Astrocyte of the spinal cord (primary cell): ENCODE data around the gene CUL1.

Experiments
- DNase-seq: peaks from one replicate; pipeline ENCODE4 v3.0.0; 2011; ENCODE audit warnings: low read depth, low spot score
- H3K4me3 ChIP-seq: 2 replicates; pipeline ENCODE4 v1.5.1; 2011; ENCODE audit warnings: low read depth, mild to moderate bottlenecking, low read length, moderate library complexity
- CTCF ChIP-seq: IDR thresholded peaks from 2 replicates; pipeline ENCODE4 v1.5.1; 2012; ENCODE audit warnings: low read depth, mild to moderate bottlenecking, low read length, inconsistent platforms
- in situ Hi-C: cut with HindIII; loops from 2 replicates; pipeline ENCODE4 v1.10.0; 2017; ENCODE audit warnings: low sequenced_read_pairs

CUL1 gene

GRCh38 chr7:148799893-148800555 lies 101.3 kb downstream of the CUL1 start:
- no peak for DNase-seq
- no peak overlapping the region for H3K4me3 ChIP-seq
- in situ Hi-C loops = no loop called here
- TF ChIP-seq CTCF = no peak

- in situ Hi-C loops = no loop called here
- no peak for TF ChIP-seq CTCF
- DNase-seq = no peak
- H3K4me3 ChIP-seq = no peak overlapping the region
Observed at GRCh38 chr7:148800677-148801076, 102.0 kb downstream of the CUL1 start.

DNA sequence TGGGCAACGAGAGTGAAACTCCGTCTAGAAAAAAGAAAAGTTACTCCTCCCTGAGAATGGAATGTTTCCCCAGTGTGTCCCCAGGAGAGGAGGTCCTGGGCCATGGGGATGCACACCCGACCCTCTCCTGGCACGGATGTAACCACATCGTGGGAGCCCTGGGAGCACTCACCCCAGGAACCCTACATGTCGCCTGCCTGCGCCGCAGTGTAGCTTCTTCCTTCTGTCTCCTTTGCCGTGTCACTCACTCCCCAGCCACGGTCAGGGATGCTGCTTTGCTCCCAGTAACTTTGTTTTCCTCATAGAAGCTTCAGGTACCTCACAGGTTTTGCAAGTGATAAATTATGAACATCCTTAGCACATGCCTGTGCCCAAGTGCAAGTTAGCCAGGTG lies 103.4 kb downstream of the CUL1 start:
- TF ChIP-seq CTCF = no peak
- in situ Hi-C loops = no loop called here
- DNase-seq = no peak
- H3K4me3 ChIP-seq = no peak overlapping the region

DNA sequence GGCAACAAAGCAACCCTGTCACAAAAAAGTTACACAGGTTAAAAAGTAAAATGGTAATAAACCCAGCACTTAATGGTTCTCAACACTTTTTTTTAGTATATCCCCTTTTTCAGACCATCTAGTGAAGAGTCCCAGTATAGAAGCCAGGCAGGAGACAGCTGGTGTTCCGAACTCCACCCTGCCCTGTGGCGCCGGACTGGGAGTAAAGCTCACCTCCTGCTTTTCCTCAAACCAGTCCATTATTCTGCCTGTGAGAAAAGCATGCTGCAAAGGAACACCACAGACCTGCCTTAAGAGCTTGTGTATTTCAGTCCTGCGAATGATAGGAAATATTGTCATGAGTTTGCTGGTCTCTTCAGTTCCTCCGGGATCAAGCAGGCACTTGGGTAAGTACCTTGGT lies 104.4 kb downstream of the CUL1 start:
- no peak for TF ChIP-seq CTCF
- in situ Hi-C loops = no loop called here
- H3K4me3 ChIP-seq = no peak overlapping the region
- DNase-seq = no peak

DNA sequence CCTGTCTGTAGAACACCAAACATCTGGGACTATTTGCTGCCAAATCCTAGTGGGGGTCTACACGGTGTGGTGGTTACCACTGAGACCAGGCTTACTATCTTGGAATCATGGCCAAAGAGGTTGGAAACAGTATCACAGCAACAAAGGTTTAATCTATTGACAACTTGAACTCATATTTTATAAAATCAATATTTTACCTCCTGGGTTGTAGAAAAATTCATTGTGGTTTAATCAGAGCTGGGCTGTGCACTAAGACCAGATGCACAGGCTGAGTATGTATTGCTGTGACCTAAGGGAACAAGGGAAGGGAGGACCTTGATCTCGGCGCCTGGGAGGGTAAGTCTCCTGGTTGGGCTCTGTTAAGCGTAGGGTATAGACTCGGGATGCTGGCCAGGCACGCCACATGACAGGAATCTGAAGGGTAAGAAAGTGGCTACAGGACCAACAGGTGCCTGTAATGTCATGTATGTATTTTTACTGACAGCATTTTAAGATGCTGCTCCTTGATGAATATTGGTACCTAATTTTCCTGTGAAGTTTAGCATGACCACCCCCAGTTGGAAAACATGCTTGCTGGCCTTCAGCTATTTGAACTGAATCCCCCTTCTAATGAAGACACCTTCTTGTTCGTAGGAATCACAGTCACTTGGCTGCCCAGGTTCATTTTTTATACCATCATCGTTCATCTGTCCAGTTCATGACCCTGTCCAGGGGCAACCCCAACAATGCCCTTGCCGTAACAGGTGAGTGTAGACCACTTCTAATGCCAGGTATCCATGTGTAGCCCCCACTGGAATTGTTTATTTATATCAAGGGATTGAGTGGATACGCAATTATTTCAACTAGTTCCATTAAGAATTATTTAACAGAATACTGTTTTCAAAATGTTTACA lies 105.9 kb downstream of the CUL1 start:
- no peak overlapping the region for H3K4me3 ChIP-seq
- in situ Hi-C loops = no loop called here
- TF ChIP-seq CTCF = no peak
- no peak for DNase-seq

DNA sequence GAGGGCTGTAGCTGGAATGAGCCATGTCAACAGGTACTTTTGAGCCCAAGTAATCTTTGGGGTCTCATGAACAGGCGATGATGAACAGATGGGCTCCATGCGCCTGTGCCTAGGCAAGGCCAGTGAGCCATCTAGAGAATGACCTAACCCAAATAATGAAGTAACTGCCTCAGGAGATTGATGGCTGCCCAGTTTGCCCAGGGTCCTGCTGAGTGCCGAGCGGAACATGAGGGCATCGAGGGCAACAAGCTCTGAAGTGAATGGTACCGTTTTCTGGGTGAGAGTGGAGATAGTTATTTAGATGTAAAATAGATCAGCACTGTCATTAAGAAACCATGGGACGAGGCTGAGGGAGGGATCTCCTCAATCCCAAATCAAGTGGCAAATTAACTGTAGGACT lies 107.5 kb downstream of the CUL1 start:
- H3K4me3 ChIP-seq = no peak overlapping the region
- no peak for DNase-seq
- TF ChIP-seq CTCF = no peak
- in situ Hi-C loops = no loop called here
